GM12873 (cell line): ENCODE measurements around the gene CLOCK.

ENCODE experiments used
- CTCF ChIP-seq: IDR thresholded peaks from 2 replicates; pipeline ENCODE4 v1.5.1; 2012; ENCODE audit warnings: low read depth, mild to moderate bottlenecking, moderate library complexity, low read length, control low read depth; ENCODE audit not compliant: insufficient read depth; ENCODE audit errors: missing control alignments

The CLOCK gene

GRCh38 chr4:55439023-55439422 lies 107.7 kb downstream of the CLOCK start:
- TF ChIP-seq CTCF, result no peak

GRCh38 chr4:55438314-55438713 lies 108.4 kb downstream of the CLOCK start:
- TF ChIP-seq CTCF, result no peak

GRCh38 chr4:55437823-55438222 lies 108.9 kb downstream of the CLOCK start:
- no peak for TF ChIP-seq CTCF

- TF ChIP-seq CTCF, result no peak
These were observed 109.3 kb downstream of the CLOCK start for GRCh38 chr4:55437356-55437796.

GRCh38 chr4:55435141-55435841 lies 111.4 kb downstream of the CLOCK start:
- peak; percentile 14 for TF ChIP-seq CTCF

- TF ChIP-seq CTCF, result no peak
These were observed 114.9 kb downstream of the CLOCK start for GRCh38 chr4:55431710-55432336.

- TF ChIP-seq CTCF, result no peak
These were observed 121.9 kb downstream of the CLOCK start for GRCh38 chr4:55424791-55425190.
